H1 (cell line): Measurements from ENCODE around the gene GATB. TPM values are rescaled to one million over a fixed set of nuclear protein-coding genes. Genes with fewer than 3 reads are reported as not detected.

Experiments
- CTCF ChIA-PET: fragments of 300-600 bp; sonication (Branson Sonifier 250); formaldehyde crosslinking; loops from one replicate; lab custom pipeline; 2021; ENCODE audit not compliant: partially characterized antibody; lab: Charles Lee
- POLR2A ChIA-PET: fragments of 300-600 bp; sonication (Branson Sonifier 250); formaldehyde crosslinking; loops from one replicate; lab custom pipeline; 2021; ENCODE audit warnings: inconsistent platforms; ENCODE audit not compliant: partially characterized antibody; lab: Charles Lee
- DNase-seq, 2 experiments: peaks; one replicate each; pipeline versions ENCODE4 v3.0.0 to v3.0.0-alpha.2; 2010 to 2022; ENCODE audit warnings: low spot score in 2 of 2, low read depth in 1 of 2, mixed read lengths in 1 of 2
- FAIRE-seq: peaks from 2 replicates; lab custom pipeline; 2011; peaks lifted over from hg19 to GRCh38; lab: Jason Lieb, UNC
- H2AFZ ChIP-seq: 2 replicates; pipeline ENCODE4 v1.8.1; 2012; ENCODE audit warnings: low read length, inconsistent platforms
- H2AK5ac ChIP-seq: 2 replicates; pipeline ENCODE4 v1.6.1; 2013; ENCODE audit warnings: low read depth, low read length
- H2BK120ac ChIP-seq: replicated peaks from 2 replicates; pipeline ENCODE3; 2013; ENCODE audit warnings: low read depth, low read length, inconsistent platforms
- H2BK12ac ChIP-seq: 2 replicates; pipeline ENCODE4 v1.6.1; 2013; ENCODE audit warnings: low read depth, low read length
- H2BK15ac ChIP-seq: 2 replicates; pipeline ENCODE4 v1.6.1; 2013; ENCODE audit warnings: low read length
- H2BK20ac ChIP-seq: 2 replicates; pipeline ENCODE4 v1.6.1; 2013; ENCODE audit warnings: low read length
- H2BK5ac ChIP-seq: 2 replicates; pipeline ENCODE4 v1.6.1; 2013; ENCODE audit warnings: low read depth, low read length
- H3K14ac ChIP-seq: 2 replicates; pipeline ENCODE4 v1.6.1; 2013; ENCODE audit warnings: inconsistent platforms; ENCODE audit not compliant: insufficient read length
- H3K18ac ChIP-seq: 2 replicates; pipeline ENCODE4 v1.6.1; 2013; ENCODE audit warnings: low read length; ENCODE audit errors: extremely low read depth
- H3K23ac ChIP-seq: 2 replicates; pipeline ENCODE4 v1.6.1; 2013; ENCODE audit warnings: inconsistent platforms; ENCODE audit not compliant: insufficient read length
- H3K23me2 ChIP-seq: 2 replicates; pipeline ENCODE4 v1.6.1; 2013; ENCODE audit warnings: low read depth, low read length
- H3K27ac ChIP-seq: 2 replicates; pipeline ENCODE4 v1.6.1; 2011; ENCODE audit warnings: low read depth, low read length, inconsistent platforms
- H3K27me3 ChIP-seq, 4 experiments: replicated peaks in 1 of 4; 1 replicate in 1 of 4; 2 replicates in 3 of 4; pipeline versions ENCODE4 v1.6.1 to v1.8.1; 2011 to 2013; ENCODE audit warnings: low read length in 3 of 4, mild to moderate bottlenecking in 3 of 4, inconsistent platforms in 2 of 4, mixed read lengths in 2 of 4, moderate library complexity in 1 of 4; ENCODE audit not compliant: control insufficient read depth in 3 of 4, insufficient read depth in 3 of 4; ENCODE audit errors: extremely low read depth in 1 of 4
- H3K36me3 ChIP-seq, 4 experiments: 2 replicates each; pipeline versions ENCODE4 v1.6.1 to v1.8.1; 2011 to 2013; ENCODE audit warnings: mild to moderate bottlenecking in 4 of 4, low read length in 3 of 4, moderate library complexity in 2 of 4, control low read depth in 1 of 4, inconsistent platforms in 1 of 4; ENCODE audit not compliant: insufficient read depth in 4 of 4, control insufficient read depth in 2 of 4
- H3K4ac ChIP-seq: replicated peaks from 2 replicates; pipeline ENCODE3; 2013; ENCODE audit warnings: low read length, low read depth, mixed read lengths, inconsistent platforms; ENCODE audit not compliant: insufficient read length
- H3K4me1 ChIP-seq, 4 experiments: replicated peaks in 1 of 4; 1 replicate in 1 of 4; 2 replicates in 3 of 4; pipeline versions ENCODE4 v1.6.1 to v1.8.1; 2011 to 2013; ENCODE audit warnings: low read length in 3 of 4, inconsistent platforms in 2 of 4, mixed read lengths in 1 of 4; ENCODE audit not compliant: insufficient read depth in 4 of 4, control insufficient read depth in 3 of 4
- H3K4me2 ChIP-seq, 2 experiments: 2 replicates each; pipeline versions ENCODE4 v1.6.1 to v1.8.1; 2011 to 2013; ENCODE audit warnings: low read depth in 2 of 2, low read length in 2 of 2, control low read depth in 1 of 2, inconsistent platforms in 1 of 2, mild to moderate bottlenecking in 1 of 2; ENCODE audit not compliant: insufficient read depth in 1 of 2
- H3K4me3 ChIP-seq, 4 experiments: fragments of 200-600, 300-600 bp in 1 of 4; sonication (generic), shearing (Covaris generic), sonication (Bioruptor Twin) in 1 of 4; 2 replicates each; pipeline versions ENCODE4 v1.5.1 to v1.8.1; 2011 to 2016; ENCODE audit warnings: low read length in 4 of 4, low read depth in 3 of 4, control low read depth in 2 of 4, inconsistent platforms in 2 of 4, mild to moderate bottlenecking in 2 of 4, mixed read lengths in 1 of 4, moderate library complexity in 1 of 4; ENCODE audit not compliant: insufficient read depth in 2 of 4; ENCODE audit errors: extremely low read depth in 1 of 4
- H3K56ac ChIP-seq: replicated peaks from 2 replicates; pipeline ENCODE3; 2013; ENCODE audit warnings: low read depth, mild to moderate bottlenecking, mixed read lengths, low read length, inconsistent platforms; ENCODE audit not compliant: insufficient read length
- H3K79me1 ChIP-seq: 2 replicates; pipeline ENCODE4 v1.6.1; 2013; ENCODE audit warnings: low read depth, low read length, control low read depth
- H3K79me2 ChIP-seq, 2 experiments: 2 replicates each; pipeline versions ENCODE4 v1.6.1 to v1.8.1; 2012 to 2013; ENCODE audit warnings: low read length in 2 of 2, mild to moderate bottlenecking in 2 of 2, inconsistent platforms in 1 of 2; ENCODE audit not compliant: insufficient read depth in 2 of 2, control insufficient read depth in 1 of 2
- H3K9ac ChIP-seq, 4 experiments: replicated peaks in 1 of 4; 1 replicate in 1 of 4; 2 replicates in 3 of 4; pipeline versions ENCODE4 v1.6.1 to v1.8.1; 2011 to 2013; ENCODE audit warnings: low read depth in 3 of 4, low read length in 3 of 4, control low read depth in 2 of 4, mild to moderate bottlenecking in 2 of 4, moderate library complexity in 2 of 4, inconsistent platforms in 1 of 4; ENCODE audit errors: extremely low read depth in 1 of 4
- H3K9me3 ChIP-seq, 2 experiments: 2 replicates each; pipeline versions ENCODE4 v1.6.1 to v1.8.1; 2012 to 2013; ENCODE audit warnings: mild to moderate bottlenecking in 2 of 2, moderate library complexity in 2 of 2, control low read depth in 1 of 2, inconsistent platforms in 1 of 2, low read depth in 1 of 2, low read length in 1 of 2, mixed read lengths in 1 of 2; ENCODE audit not compliant: insufficient read depth in 2 of 2
- H4K20me1 ChIP-seq, 2 experiments: replicated peaks in 1 of 2; 2 replicates each; pipeline versions ENCODE3 to v1.8.1; 2011 to 2013; ENCODE audit warnings: inconsistent platforms in 2 of 2, low read length in 2 of 2, mild to moderate bottlenecking in 1 of 2; ENCODE audit not compliant: insufficient read depth in 2 of 2, control insufficient read depth in 1 of 2
- H4K5ac ChIP-seq: 2 replicates; pipeline ENCODE4 v1.6.1; 2013; ENCODE audit warnings: low read length, low read depth, mixed read lengths, inconsistent platforms; ENCODE audit not compliant: insufficient read length
- H4K8ac ChIP-seq: 2 replicates; pipeline ENCODE4 v1.8.0; 2013; ENCODE audit warnings: mild to moderate bottlenecking, moderate library complexity, low read length, inconsistent platforms; ENCODE audit not compliant: insufficient read depth; ENCODE audit errors: extremely low read depth
- H4K91ac ChIP-seq: replicated peaks from 2 replicates; pipeline ENCODE3; 2013; ENCODE audit warnings: low read length, mixed read lengths, inconsistent platforms; ENCODE audit not compliant: insufficient read length
- ATF3 ChIP-seq: IDR thresholded peaks from 2 replicates; pipeline ENCODE4 v1.6.1; 2011; ENCODE audit warnings: low read depth, mild to moderate bottlenecking, low read length; ENCODE audit not compliant: insufficient read depth
- RFX5 ChIP-seq: IDR thresholded peaks from 2 replicates; pipeline ENCODE4 v1.6.1; 2011; ENCODE audit warnings: low read depth, low read length, improper control_type of control experiment, borderline replicate concordance
- WGBS, 2 experiments: shearing (Covaris generic) in 1 of 2; methylation state at CpG; one replicate each; pipeline versions ENCODE4 v1.1.6 to v1.1.7; 2013 to 2015; ENCODE audit warnings: low lambda C conversion rate in 2 of 2, mixed read lengths in 2 of 2, inconsistent platforms in 1 of 2, low coverage in 1 of 2, missing lambda C conversion rate in 1 of 2; ENCODE audit not compliant: insufficient replicate concordance in 2 of 2, insufficient coverage in 1 of 2, insufficient read length in 1 of 2; ENCODE audit errors: extremely low coverage in 1 of 2, missing lambda C conversion rate in 1 of 2; 5-methylcytosine and 5-hydroxymethylcytosine counted together
- polyA plus RNA-seq, 7 experiments: library from polyadenylated mRNA; depleted of rRNA in 3 of 7; stranded (reverse) in 5 of 7; unstranded in 2 of 7; fragments of >200 nt in 5 of 7; fragments of 200-250 nt in 2 of 7; gene quantifications; 1 replicate in 5 of 7; 2 replicates in 1 of 7; 4 replicates in 1 of 7; pipeline versions ENCODE4 v1.2.1 to v1.2.3, GENCODE V29; 2011 to 2013; ENCODE audit warnings: missing spikeins in 2 of 7, mixed read lengths in 2 of 7
- total RNA-seq: library from RNA; stranded (reverse); fragmentation: NEBNext Ultra II Directional; extraction: Animal tissue kit (Norgen Biotek cat#: 25700); gene quantifications from 2 replicates; pipeline ENCODE4 v1.2.1, GENCODE V29; 2021

Gene GATB
- total and polyA plus RNA-seq, 2 of the 8 experiments (the other 6 are each of a cell fraction or from before 2014, with no cell fraction given), result 15.3 to 18.0 TPM

GRCh38 chr4:151688003-151688784 is 72.6 kb downstream of the GATB start:
- WGBS, 2 experiments, result 76% methylated on average over 14 of the region's 14 CpGs; no CpG with 5 or more reads in 1 of the 2 experiments

More at GRCh38 chr4:151688003-151688784, 72.6 kb downstream of the GATB start:
- TF ChIP-seq RFX5, result no peak
- TF ChIP-seq ATF3, result no peak
- H4K91ac ChIP-seq, result no peak overlapping the region
- H3K27ac ChIP-seq, result 0 out of 2 replicates have a peak overlapping the region, but pooled peaks have one; percentile 12
- H4K8ac ChIP-seq, result no peak overlapping the region
- H3K23me2 ChIP-seq, result no peaks in the 10 kb centered on the region
- no peaks in the 10 kb centered on the region for H4K20me1 ChIP-seq
- H2BK15ac ChIP-seq, result no peak overlapping the region
- H2BK120ac ChIP-seq, result no peak overlapping the region
- H3K79me2 ChIP-seq, result no peaks in the 10 kb centered on the region
- H3K23ac ChIP-seq, result no peak overlapping the region
- H3K4ac ChIP-seq, result no peak overlapping the region
- H3K9ac ChIP-seq, result no peak overlapping the region
- H3K36me3 ChIP-seq, result no peaks in the 10 kb centered on the region
- H3K9me3 ChIP-seq, result no peaks in the 10 kb centered on the region
- H3K79me1 ChIP-seq, result no peaks in the 10 kb centered on the region
- no peak overlapping the region for H4K5ac ChIP-seq
- no peak overlapping the region for H2AFZ ChIP-seq
- H2BK12ac ChIP-seq, result no peak overlapping the region
- ChIA-PET POLR2A (no interaction called here), CTCF (interaction anchor here (0.7 to 2.0 kb wide), 5 partner anchors 8 to 412 kb away, joined by 3 to 6 read pairs (median 3); partner anchors contain the start of gene PRSS48)
- DNase-seq (no peak), FAIRE-seq (no peak)
- H2BK5ac ChIP-seq, result no peak overlapping the region; the same call in 1 of the 2 replicates
- H3K4me1 ChIP-seq, result peaks cover 0 to 5% (median 2%) of the 10 kb centered on the region in 4 experiments; a peak in 4 of 7 replicates
- no peak overlapping the region for H3K14ac ChIP-seq
- no peak overlapping the region for H2BK20ac ChIP-seq
- no peak overlapping the region for H2AK5ac ChIP-seq
- no peak overlapping the region for H3K4me2 ChIP-seq
- no peaks in the 10 kb centered on the region for H3K27me3 ChIP-seq
- no peak overlapping the region for H3K56ac ChIP-seq
- H3K4me3 ChIP-seq, result no peak overlapping the region
- H3K18ac ChIP-seq, result no peak overlapping the region
